Measurements from ENCODE around the gene HMSD.

The HMSD gene

DNA sequence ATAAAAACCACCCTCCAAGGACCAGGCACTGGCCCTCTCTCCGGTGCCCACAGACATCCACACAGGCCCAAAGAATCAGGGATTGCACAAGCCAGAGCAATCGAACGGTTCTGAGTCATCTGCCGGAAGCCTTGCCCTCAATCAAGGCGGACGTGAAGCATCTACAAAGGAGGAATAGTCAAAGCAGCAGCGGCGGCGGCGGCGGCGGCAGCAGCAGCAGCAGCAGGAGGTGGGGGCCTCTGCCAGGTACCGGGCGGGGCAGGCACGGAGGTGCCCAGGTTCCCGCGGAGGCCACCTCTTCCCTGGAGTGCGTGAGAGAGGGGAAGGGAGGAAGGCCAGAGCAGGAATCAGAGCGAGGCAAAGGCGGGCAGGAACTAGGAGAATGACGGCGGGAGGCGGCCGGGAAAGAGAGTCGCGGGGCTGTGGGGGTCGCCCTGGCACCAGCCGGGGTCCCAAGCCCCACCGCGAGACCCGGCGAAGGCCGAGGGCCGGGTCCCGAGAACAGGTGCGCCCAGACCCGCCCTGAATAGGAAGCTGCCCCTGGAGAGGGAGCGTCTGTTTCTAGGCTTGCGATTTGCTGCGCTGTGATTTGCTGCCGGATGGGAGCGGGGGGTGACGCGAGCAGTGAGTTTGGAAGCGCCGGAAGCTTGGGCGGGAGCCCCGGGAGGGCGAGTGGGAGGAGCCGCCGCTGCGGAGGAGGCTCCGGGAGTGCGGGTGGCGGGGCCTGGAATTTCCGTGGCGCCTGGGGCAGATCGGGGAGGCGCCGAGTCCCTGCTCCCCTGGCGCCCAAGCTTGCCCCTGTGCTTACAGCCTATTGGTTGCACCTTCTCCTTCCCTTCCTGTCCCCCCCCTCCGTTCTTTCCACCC, 21.1 kb downstream of the HMSD start, which contains the start of gene SERPINB8:
Gene SERPINB8, plus strand, starts transcription at position 140 of the 867 bp plus-strand sequence. CDS start 8,228 bp downstream, outside the sequence.
- TF ChIP-seq, protein P1, sequence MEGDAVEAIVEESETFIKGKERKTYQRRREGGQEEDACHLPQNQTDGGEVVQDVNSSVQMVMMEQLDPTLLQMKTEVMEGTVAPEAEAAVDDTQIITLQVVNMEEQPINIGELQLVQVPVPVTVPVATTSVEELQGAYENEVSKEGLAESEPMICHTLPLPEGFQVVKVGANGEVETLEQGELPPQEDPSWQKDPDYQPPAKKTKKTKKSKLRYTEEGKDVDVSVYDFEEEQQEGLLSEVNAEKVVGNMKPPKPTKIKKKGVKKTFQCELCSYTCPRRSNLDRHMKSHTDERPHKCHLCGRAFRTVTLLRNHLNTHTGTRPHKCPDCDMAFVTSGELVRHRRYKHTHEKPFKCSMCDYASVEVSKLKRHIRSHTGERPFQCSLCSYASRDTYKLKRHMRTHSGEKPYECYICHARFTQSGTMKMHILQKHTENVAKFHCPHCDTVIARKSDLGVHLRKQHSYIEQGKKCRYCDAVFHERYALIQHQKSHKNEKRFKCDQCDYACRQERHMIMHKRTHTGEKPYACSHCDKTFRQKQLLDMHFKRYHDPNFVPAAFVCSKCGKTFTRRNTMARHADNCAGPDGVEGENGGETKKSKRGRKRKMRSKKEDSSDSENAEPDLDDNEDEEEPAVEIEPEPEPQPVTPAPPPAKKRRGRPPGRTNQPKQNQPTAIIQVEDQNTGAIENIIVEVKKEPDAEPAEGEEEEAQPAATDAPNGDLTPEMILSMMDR (IDR thresholded peaks at IDR 0.05; ENCODE audit: insufficient read depth, missing control alignments), result no peak
- DNase-seq (ENCODE audit: insufficient read length, low spot score) (peak; percentile 92), FAIRE-seq (peak; percentile 89)

DNA sequence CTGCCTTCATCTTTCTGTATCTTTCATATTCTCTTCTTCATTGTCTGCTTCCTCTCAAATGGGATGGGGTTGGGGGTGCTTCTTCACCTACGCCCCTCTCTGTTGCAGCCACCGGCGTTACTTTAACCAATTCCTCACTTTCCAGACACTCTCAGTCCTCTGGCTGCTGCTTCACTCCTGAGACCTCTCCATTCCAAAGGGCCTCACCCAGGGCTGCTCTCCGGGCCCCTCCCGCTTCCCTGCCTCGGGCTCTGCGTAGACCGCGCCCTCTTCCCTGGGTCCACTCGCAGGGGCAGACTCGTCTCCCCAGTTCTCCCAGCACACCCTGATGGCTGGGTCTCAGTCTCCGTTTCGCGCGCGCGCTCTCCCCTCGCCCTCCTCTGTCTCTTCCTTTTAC, 21.7 kb downstream of the HMSD start:
- DNase-seq (ENCODE audit: insufficient read length, low spot score) (no peak), FAIRE-seq (no peak)
- TF ChIP-seq, protein P1 (IDR thresholded peaks at IDR 0.05; ENCODE audit: insufficient read depth, missing control alignments), result no peak

DNA sequence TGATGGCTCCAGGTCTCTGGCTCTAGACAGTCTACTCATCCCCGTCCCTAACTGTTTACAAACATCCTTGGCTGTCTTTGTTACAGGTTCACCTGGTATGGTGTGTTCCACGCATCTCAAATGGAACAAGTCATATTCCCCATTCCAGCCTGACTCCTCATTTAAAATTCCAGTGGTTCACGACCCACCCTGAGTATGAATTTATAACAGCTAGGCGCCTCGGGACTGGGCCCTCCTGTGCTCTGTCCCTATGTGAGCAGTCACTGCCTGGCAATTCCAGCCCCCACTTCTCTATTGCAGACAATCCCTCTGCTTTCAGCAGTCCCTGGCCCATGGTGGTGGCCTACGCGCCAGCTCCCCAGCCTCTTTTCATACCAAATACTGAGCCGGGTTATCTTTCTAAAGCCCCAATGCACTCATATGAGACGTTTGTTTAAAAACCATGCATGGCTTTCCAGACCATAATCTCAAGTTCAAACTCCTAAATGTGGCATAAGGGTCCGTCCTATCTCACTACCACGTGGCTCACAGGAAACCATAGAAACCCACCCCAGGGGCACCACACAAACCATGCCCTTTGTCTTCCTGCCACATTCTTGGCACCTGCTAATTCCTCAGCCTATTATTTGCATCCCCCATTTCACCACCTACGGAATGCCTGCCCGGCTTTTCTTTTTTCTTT, 22.4 kb downstream of the HMSD start:
- FAIRE-seq (peak; percentile 16), DNase-seq (ENCODE audit: insufficient read length, low spot score) (no peak)
- TF ChIP-seq, protein P1 (IDR thresholded peaks at IDR 0.05; ENCODE audit: insufficient read depth, missing control alignments), result no peak

DNA sequence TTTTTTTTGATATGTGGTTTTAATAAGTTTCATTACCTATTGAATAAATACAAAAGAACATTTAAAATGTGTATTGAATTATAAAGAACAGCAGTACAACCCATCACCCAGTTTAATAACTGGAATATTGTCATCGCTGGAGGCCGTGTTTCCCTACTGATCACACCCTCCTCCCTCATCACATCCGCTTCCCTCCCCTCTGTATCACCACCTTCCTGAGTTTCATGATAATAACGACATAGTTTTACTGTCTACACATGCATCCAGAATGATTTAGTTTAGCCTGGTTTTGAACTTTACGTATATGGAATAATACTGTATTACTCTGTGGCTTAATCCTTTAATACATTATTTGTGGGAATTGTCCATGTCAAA, 22.9 kb downstream of the HMSD start:
- TF ChIP-seq, protein P1 (IDR thresholded peaks at IDR 0.05; ENCODE audit: insufficient read depth, missing control alignments), result no peak
- FAIRE-seq, result peak; percentile 94
- DNase-seq (ENCODE audit: insufficient read length, low spot score), result no peak

DNA sequence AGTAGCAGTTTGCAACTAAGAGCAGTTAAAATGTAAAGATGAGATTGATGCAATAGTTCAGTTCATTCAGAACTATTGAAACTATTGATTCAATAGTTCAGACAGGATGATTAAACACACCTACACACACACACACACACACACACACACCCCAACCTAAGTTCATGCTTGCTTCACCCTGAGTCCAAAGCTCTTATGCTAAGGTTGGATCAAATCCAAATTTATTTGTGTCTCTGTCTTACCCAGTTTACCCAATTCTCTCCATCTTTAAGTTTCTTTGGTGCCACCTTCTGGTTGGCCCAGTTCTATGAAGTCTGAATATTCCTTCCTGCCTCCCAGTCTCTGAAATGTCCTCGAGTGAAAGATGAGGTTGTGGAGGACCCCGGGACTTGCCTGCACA, 25.9 kb downstream of the HMSD start:
- peak; percentile 96 for FAIRE-seq
- no peak for DNase-seq (ENCODE audit: insufficient read length, low spot score)
- TF ChIP-seq, protein P1 (IDR thresholded peaks at IDR 0.05; ENCODE audit: insufficient read depth, missing control alignments), result peak; percentile 24

DNA sequence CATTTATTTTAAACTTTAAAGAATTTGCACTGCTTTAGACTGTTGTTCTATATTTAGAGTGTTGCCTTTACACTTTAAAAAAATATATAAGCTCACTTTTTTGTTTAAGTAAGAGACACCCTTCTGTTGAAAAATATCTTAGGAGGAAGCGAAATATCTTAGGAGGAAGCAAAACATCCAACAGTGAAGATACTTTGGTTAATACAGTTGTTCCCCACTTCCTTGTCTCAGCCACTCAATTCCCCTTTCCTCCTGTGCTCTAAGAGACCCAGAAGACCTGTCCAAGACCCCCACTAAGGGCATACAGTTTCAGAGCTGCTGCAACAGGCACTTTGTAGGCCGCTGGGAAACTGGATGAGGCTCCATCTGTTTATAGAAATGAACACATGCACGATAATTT, 26.5 kb downstream of the HMSD start:
- TF ChIP-seq, protein P1 (IDR thresholded peaks at IDR 0.05; ENCODE audit: insufficient read depth, missing control alignments), result no peak
- DNase-seq (ENCODE audit: insufficient read length, low spot score) (no peak), FAIRE-seq (no peak)

All from D721Med (cell line).